HG02970 (cell line): ENCODE measurements around the gene CLK3.
"Not testable (repeated sequence)": the region's sequence is repeated elsewhere in the genome, so short reads cannot be mapped to it uniquely, and the experiment has no call there.

Source experiments
- ATAC-seq: cut with Tn5 transposase; IDR thresholded peaks from one replicate; pipeline ENCODE4 v1.9.1; 2021; ENCODE audit warnings: mild to moderate bottlenecking, moderate library complexity, moderate number of reproducible peaks; ENCODE audit not compliant: unreplicated experiment, low FRiP score

Gene CLK3

DNA sequence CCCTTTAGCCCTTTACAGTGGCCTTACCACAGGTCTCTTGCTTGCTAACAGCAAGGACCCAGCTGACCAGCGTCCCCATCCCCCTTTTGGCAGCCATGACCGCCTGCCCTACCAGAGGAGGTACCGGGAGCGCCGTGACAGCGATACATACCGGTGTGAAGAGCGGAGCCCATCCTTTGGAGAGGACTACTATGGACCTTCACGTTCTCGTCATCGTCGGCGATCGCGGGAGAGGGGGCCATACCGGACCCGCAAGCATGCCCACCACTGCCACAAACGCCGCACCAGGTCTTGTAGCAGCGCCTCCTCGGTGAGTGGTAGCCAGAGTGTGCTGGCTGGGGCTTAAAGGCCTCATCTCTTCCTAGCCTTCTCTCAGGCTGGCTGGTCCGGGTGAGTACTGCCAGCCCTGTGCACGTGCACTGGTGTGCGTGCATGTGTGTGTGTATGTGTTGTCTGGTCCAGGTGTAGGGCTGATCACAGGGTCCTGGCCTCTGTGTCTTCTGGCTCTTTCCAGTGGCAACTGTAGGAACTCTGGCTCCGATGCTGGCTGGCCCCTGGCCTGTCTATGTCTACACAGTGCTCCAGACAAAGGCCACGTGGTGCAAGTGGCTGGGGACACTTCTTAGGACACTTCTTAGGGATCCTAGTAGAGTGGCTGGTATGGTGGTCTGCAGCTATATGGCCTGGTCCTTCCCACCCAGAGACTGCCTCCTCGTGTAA, 4.4 kb downstream of the CLK3 start:
- no peak for ATAC-seq

DNA sequence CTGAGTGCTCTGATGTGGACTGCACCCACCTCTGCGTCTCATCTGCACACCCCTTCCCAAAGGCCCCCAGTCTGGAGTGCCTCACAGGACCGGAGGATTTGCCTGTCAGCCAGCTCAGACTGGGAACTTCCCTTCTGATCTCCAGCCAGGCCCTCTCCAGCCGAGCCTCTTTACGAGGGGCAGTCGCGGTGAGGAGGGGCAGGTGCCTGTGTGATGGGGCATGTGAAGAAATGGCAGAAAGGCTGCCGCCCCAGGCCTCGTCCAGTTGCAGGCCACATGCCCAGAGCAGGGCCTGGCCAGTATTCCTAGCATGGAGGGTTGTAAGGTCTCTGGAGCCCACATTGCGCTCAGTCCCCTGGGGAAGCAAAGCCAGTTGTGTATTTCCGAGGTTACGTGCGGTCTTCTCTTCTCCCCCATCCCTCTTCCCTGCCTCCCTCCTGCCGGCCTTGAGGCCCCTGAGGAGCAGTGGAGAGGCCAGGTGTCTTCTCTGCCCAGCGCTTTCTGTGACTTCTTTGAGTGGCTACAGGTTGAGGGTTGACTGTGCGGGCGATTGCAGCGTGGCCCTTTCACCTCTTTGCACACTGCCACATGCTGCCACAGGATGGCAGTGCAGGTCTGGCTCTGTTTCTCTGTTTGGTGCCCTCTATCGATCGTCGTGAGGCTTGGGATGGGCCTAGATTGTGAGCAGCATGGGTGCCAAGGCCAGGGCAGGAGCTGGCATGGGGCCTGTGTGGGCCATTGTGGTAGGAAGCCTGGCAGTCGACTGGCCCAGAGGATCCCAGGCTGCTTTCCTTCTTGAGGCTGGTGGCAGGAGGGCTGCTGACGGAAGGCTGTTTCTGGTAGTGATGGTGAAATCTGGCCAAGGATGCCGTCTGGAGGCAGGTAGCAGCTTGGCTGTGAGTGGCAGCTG, 5.3 kb downstream of the CLK3 start:
- no peak for ATAC-seq

DNA sequence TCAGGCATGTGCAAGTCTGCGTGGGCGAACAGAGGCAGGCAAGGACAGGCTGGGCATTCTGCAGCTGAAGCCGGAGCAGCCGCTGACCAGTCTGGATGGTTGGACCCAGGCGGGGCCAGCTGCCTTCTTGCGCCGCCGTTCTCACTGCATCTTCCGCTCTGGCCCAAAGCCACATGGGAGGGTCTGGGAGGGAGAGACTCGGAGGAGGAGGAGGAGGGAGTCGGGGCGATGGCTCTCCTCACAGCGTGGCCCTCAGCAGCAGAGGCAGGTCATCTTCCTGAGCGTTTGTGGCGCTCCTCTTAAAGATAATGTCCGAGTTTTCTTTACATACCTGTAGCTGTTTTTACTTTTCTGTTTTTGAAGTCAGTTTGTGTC, 5.9 kb downstream of the CLK3 start:
- no peak for ATAC-seq

DNA sequence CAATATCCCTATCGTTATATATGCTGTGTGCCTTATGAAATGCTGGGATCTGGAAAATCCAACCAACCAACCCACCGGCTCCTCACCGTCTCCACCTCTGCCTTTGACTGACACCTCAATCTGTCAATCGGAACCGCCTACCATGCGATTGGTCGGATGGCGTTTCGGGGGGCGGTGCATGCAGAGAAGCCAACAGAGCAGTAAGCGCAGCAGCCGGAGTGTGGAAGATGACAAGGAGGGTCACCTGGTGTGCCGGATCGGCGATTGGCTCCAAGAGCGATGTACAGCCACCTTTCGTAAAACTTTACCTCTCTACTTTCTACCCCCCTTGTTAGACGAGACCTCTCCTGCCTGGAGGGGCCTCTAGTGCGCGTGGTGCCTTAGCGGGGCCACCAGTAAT, 6.3 kb downstream of the CLK3 start:
- no peak for ATAC-seq

DNA sequence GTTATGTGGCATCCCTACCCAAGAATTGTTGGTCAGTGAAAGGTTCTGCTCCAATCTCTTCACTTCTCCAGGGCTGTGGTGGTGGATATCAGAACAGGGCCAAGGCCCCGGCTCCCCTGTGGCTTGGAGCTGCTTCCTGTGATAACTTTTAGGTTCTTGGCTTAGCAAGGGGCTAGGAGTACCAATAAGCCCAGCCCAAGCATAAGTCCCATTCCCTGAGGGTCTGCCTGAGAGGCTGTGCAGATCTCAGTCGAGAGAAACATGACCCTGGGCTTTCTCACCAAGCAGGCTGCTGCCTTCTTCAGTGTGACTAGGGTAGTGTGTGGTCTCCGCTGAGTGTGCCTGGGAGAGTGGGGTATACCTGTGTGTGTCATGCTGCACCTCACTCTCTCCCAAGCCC, 7.1 kb downstream of the CLK3 start:
- no peak for ATAC-seq

DNA sequence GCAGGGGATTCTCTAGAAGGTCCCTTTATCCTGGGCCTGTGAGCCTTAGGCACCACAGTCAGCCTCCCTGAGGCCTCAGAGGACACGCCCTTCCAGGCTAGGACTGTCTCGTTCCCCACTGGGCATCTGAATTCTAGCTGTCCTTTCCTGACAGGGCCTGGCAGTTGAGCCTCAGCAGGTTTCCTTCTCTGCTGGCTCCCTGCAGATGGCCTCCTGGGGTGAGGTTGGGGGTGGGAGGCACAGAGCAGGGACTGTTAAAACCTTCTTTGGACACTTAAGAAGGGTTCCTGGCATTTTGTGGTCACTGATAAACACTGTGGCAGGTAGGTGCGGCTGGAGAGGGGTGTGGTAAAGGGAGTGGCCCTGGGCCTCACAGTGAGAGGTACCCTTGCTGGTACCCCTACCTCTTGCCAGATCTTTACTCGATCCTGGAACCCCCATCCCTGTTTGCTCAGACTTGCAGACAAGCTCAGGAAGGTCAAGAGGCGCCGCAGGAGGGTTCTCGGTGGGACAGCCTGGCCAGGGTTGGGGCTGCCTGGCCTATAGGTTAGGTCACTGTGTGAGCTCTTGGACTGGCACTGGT, 8.5 kb downstream of the CLK3 start:
- no peak for ATAC-seq

DNA sequence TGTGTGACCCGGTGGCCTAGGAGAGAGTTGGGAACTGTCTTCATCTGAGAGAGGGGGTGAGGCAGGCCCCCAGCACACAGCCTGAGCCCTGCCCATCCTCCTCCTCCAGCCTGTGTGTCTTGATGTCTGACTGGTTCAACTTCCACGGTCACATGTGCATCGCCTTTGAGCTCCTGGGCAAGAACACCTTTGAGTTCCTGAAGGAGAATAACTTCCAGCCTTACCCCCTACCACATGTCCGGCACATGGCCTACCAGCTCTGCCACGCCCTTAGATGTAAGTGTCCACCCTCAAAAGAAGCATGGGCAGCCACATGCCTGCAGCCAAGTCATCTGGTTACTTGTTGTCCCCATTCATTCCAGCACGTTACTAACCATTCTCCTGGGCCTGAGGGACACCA, 10.1 kb downstream of the CLK3 start:
- no peak for ATAC-seq

DNA sequence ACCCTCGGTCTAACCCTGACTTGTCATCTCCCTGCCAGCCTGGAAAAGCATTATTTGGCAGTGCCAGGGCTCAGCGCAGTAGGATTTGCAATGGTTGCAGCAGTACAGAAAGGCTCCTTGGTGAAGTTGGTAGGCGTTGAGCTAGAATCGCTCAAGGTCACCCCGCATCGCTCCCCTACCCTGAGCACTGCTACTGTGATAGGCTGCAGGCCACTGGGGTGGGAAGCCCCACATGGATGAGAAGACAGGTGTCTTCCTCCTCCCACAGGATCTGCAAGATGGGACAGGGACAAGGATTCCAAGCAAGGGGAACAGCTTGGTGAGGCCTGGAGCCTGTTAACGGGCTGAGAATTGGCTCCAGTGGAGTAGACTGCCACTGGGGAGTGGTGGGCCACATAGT, 10.7 kb downstream of the CLK3 start:
- ATAC-seq: no peak

DNA sequence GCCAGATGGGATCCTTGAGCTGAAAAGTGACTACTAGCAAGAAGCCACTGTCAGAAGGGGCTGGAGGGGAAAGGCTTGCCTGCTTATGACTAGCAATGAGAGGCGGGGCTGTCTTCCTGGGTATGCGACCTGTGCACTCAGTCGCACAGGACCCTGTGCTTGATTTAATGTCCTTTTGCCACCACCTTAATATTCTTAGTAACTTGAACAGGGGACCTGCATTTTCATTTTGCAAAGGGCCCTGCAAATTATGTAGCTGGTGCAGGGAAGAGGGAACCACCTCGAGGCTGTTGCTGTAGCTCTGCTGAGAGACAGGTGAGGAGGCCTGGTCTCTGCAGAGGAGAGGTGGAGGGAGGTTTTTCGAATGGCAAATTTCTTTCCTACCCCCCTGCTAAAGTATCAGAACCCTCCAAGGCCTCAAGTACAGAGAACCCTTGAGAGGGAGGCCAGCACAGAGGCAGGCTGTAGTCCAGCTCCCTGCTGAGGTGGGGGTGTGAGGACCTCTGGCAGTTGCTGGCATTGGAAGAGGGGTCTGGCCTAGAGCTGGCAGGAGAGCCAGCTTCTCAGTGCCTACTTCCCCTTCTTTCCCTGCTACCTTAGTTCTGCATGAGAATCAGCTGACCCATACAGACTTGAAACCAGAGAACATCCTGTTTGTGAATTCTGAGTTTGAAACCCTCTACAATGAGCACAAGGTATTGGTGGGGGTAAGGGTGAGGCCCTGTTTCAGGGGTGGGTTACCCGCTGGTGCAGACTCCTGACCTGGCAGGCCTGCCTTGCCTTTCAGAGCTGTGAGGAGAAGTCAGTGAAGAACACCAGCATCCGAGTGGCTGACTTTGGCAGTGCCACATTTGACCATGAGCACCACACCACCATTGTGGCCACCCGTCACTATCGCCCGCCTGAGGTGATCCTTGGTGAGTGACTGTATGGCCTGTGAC, 11.4 kb downstream of the CLK3 start:
- ATAC-seq: no peak

DNA sequence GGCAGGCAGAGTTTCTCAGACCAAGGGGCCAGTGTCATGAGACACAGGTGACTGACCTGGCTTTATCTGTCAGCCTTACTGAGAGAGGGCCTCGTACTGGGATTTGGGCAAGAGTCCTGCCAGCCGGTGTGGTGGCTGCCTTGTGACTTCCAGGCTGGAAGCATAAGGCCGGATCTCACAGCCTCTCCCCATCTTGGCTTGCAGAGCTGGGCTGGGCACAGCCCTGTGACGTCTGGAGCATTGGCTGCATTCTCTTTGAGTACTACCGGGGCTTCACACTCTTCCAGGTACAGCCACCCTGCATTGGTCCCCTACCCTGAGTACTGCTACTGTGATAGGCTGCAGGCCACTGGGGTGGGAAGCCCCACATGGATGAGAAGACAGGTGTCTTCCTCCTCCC, 12.1 kb downstream of the CLK3 start:
- no peak for ATAC-seq

DNA sequence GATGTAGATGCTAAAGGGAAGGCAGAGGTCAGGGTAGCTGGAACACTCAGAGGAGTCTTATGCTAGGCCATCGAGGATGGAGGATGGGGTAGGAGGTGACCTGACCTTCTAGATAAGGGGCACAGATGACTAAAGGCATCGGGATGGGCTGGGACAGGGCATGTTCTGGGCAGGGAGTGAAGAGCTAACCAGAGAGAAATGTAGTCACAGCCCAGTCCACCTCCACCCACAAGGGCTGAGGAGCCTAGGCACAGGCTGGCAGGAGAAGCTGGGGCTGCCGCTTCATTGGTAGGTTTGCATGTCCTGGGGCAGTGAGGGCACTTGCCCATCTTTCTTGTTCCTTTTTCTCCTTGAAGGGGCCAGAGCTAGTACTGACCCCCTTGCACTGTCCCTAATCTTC, 12.6 kb downstream of the CLK3 start:
- ATAC-seq: no peak

DNA sequence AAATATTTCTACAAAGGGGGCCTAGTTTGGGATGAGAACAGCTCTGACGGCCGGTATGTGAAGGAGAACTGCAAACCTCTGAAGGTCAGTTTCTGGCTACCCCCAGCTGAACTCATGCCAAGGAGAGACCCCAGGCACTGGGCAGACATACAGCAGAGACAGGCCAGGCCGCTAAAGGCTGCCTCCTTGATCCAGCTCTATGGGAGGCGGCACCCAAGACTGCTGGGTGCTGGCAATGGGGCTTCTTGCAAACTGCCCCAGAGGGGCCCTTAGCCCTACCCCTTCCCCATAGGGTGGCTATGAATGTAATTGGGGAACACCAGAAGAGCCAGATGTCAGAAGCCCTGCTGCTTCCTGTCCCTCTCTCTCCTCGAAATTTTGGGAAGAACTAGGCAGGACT, 13.3 kb downstream of the CLK3 start:
- no peak for ATAC-seq

DNA sequence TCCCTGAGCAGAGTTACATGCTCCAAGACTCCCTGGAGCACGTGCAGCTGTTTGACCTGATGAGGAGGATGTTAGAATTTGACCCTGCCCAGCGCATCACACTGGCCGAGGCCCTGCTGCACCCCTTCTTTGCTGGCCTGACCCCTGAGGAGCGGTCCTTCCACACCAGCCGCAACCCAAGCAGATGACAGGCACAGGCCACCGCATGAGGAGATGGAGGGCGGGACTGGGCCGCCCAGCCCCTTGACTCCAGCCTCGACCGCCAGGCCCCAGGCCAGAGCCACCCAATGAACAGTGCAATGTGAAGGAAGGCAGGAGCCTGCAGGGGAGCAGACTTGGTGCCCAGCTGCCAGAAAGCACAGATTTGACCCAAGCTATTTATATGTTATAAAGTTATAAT, 14.1 kb downstream of the CLK3 start:
- not testable (repeated sequence) for ATAC-seq

DNA sequence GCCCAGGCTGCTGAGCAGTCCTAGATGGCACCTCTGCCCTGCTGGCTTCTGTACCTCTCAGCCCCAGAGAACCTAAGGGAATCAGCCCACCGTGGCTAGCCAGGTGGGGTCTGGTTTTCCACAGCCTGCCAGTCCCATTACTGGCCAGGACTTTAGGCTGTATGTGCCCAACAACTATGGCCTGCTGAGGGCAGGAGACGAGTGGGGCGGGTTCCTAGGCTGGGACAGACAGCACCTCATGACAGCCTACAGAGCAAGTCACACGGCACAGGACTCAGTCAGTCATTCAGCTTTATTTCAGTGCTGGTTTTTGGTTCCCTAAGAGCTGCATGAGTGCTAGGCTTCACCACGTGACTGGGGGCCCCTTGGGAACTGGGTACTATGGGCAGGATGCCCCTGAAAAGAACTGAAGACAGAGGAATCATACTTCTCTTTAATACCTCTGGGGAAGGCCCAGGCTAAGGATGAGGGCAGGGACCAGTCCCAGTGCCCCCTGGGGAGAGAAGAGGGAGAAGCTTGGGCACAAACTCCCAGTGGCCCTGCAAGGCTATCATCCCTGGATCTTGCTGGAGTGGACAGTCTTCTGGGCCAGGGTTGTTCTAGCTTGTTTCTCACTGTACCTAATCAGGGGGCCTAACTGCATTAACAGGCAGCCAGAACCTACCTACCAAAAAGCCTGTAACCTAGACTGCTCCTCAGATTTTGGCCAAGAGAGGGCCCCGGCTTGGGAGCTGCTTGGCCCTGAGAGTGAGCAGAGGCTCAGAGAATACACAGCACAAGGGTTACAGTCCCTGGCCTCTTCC, 14.8 kb downstream of the CLK3 start:
- no peak for ATAC-seq

DNA sequence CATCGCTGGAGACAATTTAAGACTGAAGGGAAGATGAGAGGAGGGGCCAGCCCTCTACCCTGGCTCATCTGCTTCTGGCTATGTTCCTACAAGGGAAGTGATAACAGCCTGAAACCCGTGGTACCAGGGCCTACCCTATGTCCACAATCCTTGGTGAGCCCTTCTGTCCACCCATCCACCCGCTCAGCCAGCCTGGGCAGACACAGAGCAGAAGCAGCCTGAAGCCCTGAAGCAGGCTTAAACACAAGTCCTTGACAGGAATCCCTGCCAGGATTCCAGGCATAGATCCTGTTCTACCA, 15.4 kb downstream of the CLK3 start:
- ATAC-seq: no peak

DNA sequence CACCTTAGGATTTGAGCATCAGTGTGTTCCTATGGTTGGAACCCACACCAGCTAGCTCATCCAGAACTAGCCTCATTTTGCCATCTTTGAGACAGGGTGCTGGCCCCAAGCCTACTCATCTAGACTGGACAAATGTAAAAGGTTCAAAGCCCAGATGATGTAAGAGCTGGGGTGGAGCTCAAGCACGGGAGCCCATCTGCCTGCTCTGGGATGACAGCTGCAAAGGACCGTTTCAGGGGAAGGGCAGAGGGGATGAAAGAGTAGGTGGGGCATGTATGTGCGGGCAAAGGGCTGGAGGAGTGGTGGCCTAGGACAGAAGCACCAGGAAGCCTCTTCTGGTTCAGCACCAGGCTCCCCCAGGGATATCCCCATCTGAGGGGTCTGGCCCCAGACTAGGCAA, 15.8 kb downstream of the CLK3 start:
- no peak for ATAC-seq

DNA sequence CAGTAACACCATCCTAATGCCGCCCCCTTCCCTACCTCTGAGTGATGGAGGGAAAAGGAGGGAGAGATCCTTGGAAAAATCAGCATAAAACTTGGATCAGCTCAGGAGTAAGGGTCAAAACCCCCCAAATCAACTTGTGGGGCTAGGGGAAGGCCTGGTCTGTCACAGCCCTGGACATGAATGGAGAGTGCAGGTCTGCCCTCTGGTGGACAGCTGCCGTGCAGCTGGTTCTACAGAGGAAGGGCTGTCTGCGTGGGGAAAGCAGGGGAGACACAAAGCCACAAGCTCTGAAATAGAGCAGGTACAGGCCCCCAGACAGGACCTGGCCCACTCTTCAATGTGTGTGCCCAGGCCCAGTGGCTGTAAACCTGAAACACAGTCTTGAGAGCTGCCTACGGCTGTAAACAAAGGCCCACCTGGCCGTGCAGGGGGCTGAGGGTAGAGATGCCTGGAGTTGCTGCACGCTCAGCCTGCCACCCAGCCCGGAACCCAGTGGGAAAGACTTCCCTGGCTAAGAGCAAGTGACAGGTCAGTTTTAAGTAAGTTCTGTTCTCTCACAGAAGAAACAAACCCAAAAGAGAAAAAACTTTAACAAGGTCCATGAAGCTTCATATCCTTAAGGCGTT, 16.4 kb downstream of the CLK3 start:
- ATAC-seq: no peak

DNA sequence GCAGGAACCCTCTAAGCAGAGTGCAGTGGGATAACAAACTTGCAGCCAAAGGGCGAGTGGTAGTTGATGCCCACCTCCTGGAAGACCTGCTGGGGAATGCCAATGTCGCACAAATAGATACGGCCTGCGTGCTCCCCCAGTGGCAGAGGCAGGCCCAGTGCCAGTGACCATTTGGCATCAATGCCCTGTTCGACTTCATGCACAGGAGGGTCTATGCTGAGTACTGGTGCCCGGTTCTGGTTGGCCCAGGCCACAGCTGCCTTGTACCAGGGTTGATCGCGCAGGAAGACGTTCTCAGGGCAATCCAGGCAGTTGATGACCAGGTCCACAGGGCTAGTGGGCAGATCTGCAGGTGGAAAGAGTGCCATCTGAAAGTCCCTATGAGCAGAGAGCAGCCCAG, 17.0 kb downstream of the CLK3 start:
- ATAC-seq: no peak

DNA sequence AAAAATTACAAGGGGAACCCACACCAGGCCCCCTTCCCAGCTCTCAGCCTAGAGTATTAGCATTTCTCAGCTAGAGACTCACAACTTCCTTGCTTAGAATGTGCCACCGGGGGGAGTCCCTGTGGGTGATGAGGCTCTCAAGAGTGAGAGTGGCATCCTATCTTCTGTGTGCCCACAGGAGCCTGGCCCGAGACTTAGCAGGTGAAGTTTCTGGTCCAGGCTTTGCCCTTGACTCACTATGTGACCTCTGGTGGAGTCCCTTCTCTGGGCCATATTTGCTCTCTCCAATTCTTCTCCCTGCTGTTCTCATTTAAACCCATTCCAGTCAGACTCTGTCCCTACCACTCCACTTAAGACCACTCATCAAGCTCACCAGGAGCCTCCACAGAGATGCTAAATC, 18.1 kb downstream of the CLK3 start:
- ATAC-seq: no peak

DNA sequence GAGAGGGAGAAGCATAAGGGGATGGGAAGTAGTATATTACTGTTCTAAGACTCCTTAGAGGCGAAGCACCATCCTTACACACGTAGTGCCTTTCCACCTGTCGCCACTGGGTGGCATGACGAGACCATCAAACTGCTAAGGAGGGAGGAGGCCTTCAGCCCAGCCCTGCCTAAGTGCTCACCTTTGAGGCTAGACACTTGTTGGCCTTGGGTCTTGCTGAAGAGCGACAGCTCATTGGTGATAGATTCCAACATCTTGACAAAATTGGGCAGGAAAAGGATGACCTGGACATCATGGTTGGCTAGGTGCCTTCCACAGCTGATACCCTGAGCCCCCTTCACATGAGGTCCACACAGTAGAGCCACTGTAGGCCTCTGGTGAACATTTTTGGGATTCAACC, 19.6 kb downstream of the CLK3 start:
- ATAC-seq: no peak
